ENCODE results near the gene MCM9.

The MCM9 gene

DNA sequence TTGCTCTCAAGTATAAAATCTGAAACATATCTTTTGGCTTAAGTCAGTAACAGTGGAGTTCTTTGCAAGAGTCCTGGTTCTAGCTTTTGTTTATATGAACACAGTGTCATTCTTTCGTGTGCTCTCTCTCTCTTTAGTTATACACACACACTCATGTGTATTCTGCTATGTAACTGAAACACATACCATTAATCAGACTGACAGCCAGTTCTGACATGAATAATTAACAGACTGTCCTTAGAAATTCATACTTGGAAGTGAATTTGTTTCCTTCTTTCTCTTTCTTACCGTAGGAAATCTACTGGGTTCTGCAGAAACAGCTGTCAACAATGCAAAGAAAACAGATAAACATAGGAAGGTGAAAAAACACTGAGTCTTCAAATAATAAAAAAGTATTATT, 2.5 kb downstream of the MCM9 start:
- no peak for DNase-seq (ENCODE audit: low read depth in 2 of 2)

DNA sequence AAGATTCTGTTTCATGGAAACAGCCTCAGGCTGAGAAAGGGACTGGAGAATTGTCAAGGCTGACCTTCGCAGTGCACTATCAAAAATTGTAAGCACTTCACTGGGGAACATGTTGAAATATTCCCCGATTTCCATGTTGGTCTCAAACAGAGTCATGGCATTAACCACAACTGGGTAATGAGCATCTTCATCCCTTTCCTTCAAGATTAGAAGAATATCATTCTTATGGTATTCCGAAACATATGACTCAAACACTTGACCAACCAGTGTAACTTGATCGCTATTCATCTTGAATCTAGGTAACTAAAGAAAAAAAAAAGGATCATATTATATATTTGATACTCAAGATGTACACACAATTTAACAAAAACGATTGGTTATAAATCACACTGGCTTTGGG, 3.5 kb downstream of the MCM9 start:
- DNase-seq (ENCODE audit: low read depth in 2 of 2) = no peak

DNA sequence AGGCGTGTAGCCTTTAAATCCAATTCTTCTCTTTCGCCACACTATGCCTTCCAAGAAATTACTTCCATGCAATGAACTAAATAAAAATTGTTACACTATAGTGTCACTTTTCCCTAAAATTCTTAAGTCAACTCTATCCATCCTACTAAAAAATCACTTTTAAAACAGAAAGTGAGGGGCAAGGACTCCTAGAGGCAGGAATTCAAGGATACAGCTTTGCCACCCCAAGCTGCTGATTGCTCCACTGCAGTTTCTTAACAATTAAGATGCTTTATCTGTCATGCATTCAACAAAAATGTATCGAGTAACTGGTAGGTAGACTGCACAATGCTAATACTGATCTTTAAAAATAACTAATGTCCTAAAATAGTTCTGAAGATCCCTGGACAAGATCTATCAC, 4.3 kb downstream of the MCM9 start:
- no peak for DNase-seq (ENCODE audit: low read depth in 2 of 2)

DNA sequence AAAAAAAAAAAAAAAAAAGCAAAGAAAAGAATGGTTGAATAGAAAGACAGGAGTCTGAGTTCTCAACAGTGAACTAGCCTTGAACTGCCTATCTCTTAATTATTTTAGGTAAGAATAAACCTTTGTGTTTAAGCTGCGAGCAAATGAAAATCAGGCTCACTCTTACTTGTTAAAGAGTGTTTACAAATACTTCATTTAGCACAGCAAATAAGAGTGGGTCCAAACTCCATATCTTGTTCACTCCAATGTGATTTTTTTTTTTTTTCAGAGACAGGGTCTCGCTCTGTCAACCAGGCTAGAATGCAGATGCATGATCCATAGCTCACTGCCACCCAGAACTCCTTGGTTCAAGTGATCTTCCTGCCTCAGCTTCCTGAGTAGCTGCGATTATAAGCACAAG, 11.9 kb downstream of the MCM9 start:
- no peak for DNase-seq (ENCODE audit: low read depth in 2 of 2)

DNA sequence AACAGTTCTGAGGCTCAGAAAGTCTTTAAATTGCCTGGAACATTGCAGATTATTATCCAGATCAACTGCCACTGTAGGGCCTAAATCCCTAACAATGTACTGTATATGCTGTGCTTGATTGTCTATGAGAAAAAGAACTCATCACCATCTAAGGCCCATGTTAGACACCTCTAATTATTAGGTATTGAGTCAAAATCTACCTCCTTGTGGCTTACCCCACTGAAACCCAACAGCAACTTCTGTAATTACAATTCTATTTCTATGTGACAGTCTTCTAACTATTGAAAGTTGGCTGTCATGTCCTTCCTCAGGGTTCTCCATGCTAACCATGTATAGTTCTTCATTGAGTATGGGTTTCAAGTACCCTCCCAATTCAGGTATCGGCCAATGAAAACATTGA, 13.9 kb downstream of the MCM9 start:
- DNase-seq (ENCODE audit: low read depth in 2 of 2) = no peak

DNA sequence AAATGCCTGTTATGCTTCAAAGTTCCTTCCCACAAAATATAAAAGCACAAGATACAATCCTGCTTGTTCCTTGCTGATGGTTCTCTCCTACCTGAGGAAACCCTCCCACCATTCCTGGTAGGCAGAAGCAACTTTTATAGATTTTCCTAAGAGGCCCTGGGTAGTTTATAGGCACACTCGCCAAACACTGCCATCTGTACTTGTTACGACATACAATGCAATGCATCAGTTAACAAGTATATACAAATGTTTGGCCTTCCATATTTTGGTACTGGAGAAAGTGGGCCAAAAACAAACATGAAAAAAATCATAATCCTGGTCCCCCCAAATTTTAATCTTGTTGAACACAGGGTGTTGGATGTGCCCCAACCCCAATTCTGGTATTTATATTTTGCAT, 16.6 kb downstream of the MCM9 start:
- DNase-seq (ENCODE audit: low read depth in 2 of 2) = no peak

DNA sequence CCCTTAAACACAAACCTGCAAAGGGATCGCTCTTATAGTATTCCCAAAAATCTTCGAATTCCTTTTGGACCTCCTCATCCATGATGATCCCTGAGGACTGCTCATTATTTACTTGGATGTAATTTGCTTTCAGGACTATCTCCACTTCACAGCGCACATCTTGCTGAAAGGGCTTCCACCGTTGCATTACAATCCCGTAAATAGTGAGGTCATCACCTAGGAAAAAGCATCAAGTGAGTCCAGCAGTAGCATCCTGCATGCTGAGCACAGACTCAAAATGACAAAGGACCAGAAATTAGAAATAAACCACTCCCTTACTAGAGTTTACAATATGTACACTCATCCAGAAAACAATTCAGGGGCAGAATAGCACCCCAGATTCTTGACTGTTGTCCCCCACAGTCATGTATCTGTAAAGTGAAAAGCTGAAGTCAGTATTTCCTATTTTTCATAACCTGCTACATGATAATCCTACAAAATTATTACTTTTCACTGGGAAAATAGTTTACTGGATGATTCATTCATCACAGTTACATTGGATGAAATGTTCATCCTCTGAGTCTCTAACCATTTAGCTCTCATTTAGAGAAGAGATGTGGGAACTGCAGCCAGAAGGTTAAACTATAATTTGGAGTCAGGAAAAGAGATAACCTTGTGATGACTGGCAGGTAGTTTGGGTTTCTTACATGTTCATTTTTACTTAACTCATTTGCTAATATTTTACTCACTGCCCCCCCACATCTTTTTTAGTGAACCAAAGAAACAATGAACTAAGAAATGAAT, 17.2 kb downstream of the MCM9 start:
- DNase-seq (ENCODE audit: low read depth in 2 of 2) = no peak

DNA sequence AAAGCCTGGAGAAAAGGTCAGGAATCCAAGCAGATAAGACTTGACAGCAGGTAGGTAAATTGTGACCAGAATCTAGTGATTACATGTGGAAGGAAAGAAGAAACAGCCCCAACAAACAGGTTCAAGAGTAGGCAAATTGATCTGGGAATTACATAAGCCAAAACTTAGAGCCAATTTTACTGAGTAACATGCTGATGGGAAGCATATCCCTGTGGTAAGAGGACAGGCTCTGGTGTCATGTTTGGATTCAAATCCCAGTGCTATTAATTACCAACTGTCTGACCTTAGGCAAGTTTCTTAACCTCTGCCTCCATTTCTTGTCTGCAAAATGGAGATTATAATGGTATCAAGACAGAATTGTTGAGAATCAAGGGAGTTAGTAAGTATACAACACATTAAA, 20.4 kb downstream of the MCM9 start:
- DNase-seq (ENCODE audit: low read depth in 2 of 2) = no peak

DNA sequence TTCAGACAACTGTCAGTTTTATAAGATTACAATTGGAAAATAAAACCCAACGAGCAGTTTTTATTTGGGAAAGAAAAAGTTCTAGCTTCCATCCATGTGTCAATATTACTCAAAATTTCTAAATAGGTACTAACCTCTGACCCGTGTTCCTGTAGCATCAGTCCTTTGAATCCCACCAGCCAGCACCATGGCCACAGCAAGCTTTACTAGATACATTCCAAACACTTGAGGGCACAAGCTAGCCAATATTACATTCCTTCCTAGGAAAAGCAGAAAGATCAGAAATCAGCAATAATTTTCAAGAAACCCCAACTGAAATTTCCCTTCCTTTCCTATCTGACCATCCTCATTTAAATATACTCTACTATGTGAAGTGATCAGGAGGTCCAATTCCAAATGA, 21.8 kb downstream of the MCM9 start:
- no peak for DNase-seq (ENCODE audit: low read depth in 2 of 2)

DNA sequence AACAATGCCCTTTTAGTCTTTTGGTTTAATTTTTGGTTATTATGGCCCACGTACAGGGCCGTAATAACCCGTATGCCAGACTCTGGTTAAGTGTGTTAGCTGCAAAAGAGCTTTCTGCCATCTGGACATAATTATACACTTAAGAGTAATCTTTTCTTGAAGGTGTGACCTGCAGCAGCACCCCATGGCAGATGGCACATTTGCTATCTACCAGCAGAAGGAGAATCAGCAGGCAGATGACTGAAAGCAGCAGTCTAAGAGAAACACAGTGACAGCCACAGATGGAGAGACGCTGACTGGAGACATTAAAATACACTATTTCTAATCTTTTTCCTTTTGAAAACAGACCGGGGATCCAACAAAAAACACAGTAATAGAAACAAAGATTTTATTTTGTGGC, 22.3 kb downstream of the MCM9 start:
- no peak for DNase-seq (ENCODE audit: low read depth in 2 of 2)

DNA sequence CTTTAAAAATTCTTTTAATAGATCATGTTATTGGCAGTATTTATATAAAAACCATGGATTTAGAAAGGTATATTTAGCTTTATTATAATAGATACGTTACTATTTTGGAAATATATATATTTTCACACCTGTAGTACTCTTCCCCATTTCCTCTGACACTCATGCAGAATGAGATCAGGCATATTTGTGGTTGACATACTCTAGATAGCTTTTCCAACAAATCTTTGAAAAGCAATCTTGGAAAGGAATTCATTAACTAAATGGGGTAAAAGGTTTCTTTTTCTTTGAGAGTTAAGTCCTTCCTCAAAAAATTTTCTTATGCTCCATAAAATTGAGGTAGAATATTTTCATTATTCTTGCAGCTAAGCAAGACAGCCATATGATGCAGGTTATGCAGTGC, 26.5 kb downstream of the MCM9 start:
- no peak for DNase-seq (ENCODE audit: low read depth in 2 of 2)

DNA sequence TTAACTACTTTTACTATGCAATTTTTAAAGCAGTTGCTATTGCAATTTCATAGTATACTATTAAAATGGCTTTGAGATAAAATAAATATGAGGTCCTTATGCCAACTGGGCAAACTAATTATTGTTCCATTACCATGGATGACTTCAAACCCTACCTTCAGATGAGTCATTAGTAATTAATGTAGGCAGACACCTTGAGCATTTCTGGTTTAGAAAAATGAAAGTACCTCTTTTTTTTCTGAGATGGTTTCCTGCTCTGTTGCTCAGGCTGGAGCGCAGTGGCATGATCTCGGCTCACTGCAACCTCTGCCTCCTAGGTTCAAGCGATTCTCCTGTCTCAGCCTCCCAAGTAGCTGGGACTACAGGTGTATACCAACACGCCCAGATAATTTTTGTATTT, 29.1 kb downstream of the MCM9 start:
- no peak for DNase-seq (ENCODE audit: low read depth in 2 of 2)

DNA sequence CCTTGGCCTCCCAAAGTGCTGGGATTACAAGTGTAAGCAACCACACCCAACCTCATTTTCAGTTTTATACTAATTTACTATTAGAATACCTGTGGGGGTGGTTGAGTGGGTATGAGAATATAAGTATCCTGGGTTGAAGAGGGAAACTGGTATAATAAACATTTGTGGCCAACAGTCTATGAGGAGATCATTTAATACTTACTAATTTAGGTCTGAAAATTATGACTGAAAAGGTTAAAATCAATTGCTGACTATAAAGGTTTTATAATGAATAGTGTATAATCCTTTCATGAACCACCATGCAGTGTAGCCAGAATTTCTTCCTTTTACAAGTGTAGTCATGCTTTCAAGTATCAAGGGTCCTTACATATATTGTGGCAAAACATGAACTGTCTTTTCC, 29.9 kb downstream of the MCM9 start:
- no peak for DNase-seq (ENCODE audit: low read depth in 2 of 2)

DNA sequence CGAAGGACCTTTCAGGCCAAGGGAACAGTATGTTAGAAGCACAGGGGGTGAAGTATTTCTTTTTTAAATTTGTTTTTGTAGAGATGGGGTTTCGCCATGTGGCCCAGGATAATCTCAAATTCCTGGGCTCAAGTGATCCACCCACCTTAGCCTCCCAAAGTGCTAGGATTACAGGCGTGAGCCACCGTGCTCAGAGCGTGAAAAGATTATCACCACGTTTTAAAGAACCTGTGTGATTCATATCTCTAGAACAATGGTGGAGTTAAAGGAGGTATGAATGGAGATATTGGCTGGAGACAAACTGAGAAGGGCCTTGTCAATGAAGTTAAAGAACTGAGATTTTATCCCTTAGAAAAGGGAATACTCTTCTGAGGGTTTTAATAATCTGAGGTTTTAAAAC, 31.3 kb downstream of the MCM9 start:
- DNase-seq (ENCODE audit: low read depth in 2 of 2) = no peak

DNA sequence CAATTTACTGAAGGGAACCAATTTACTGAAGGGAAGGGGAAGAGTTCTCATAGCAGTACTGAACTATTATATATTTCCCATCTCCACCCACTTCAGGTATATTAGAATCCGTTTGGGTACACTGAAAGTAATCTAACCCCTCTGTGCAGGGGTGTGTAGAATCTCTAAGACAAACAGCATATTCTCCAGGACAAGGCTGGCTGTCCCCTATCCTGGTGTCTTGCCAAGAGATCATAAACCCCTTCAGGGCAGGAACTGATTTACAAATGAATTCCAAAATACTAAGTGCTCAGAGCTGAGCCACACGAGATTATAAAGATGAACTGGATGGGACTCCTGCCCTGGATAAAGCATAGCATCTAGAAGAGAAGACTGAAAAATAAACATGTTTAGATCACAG, 31.8 kb downstream of the MCM9 start:
- DNase-seq (ENCODE audit: low read depth in 2 of 2) = no peak

DNA sequence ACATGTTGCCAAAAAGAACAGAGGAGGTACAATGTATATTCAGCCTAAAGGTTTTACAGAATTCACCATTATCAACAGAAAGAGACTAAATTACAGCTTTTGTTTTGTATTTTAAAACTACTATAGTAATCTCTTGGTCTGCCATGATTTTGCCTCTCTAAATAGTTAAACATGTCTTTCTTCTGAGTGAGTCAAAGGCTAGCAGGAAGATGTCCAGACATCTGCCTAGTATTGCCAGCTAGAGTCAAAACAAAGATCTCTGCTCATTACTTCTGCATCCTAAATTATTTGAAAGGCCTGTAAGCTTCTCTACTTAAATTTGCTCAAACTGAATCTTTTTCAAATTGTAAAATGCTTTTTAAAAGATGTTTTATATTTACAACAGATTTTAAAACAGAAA, 32.2 kb downstream of the MCM9 start:
- DNase-seq (ENCODE audit: low read depth in 2 of 2) = no peak

DNA sequence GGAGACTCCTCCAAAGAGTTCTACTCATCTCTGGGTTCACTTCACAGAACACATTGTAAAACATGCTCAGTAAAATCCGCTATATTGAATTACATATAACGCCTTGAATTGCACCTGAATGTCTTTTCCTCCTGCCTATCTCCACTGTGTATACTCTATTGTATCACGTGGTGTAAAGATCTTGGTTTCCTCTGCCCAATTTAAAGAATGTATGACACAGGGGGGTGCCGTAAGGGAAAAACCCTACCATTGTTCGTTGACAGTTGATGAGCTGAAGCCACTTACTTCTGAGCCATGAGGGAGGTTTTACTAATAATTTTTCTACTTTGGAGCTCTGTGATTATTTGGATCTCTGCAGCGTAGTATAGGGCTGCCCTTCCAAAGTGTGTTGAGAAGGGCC, 35.0 kb downstream of the MCM9 start:
- no peak for DNase-seq (ENCODE audit: low read depth in 2 of 2)

DNA sequence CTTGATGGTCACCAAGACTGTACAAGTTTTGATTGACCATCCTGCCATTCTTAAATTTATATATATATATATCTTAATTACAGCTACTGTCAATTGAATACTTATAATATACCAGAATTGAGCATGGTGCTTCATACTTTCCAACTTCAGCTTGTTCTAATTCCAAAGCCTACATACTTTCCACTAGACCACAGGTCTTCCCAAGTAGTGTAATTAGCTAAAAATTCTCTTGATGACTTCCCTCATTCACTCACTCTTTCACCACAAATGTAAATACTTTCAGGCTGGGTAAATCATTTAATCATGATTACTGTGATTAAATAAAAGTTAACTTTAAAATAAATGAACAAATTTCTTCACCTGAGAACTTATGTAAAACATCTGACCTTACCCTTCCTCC, 37.6 kb downstream of the MCM9 start:
- no peak for DNase-seq (ENCODE audit: low read depth in 2 of 2)

DNA sequence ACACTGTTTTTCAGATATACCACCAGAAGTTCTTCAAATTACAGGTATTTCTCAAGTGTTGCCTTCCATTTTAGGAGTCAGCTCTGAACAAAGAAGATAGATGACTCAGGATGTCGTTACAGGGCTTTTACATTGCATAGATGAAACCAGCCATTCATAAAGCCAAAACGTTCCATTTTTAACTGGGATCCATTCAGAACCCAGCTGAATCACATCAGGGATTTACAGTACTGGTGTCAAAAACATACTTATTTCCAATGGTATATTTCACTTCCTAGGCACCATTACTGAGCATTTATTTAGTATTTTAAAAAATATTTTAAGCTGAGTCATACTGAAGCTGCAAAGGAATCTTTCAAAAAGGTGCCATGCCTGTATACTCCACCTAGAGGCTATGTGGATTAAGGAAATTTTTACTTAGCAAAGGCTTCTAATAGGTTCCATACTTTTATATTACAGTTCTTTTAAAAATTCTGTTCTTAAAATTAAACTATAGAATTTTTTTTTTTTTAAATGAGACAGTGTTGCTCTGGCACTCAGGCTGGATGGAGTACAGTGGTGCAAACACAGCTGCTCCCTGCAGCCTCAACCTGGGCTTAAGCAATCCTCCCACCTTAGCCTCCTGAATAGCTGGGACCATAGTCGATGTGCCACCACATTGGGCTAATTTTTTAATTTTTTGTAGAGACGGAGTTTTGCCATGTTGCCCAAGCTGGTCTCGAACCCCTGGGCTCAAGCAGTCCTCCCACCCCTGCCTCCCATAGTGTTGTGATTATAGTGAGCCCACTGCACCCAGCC, 38.4 kb downstream of the MCM9 start:
- no peak for DNase-seq (ENCODE audit: low read depth in 2 of 2)

DNA sequence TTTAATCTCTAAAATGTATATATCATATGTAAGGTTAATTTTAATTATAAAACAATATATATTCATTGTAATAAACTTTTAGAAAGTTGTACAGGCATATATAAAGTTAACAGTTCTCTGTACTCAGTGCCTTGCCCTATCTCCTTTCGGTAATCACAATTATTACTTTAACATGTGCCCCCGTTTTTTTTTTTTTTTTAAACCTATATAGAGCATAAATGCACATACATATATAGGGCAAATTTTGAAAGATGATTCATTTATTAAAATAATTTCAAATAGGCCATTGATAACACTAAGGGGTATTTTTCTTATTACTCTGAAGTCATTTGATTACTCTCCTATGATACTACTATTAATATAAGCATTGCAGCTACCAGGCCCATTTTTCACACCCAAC, 39.1 kb downstream of the MCM9 start:
- DNase-seq (ENCODE audit: low read depth in 2 of 2) = no peak

DNA sequence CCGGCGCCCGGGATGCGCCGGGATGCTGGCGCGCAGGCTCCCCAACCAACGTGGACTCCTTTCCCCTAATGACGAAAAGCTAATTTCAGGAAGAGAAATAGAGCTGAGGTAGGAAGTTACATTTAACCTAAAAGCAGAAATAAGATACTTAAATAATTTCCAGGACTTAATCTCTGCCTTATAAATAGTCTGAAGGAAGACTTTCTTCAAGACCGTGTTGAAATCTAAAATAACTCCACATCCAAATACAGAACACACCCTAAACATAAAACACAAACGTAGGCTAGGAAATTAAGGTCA, 39.7 kb downstream of the MCM9 start:
- no peak for DNase-seq (ENCODE audit: low read depth in 2 of 2)

DNA sequence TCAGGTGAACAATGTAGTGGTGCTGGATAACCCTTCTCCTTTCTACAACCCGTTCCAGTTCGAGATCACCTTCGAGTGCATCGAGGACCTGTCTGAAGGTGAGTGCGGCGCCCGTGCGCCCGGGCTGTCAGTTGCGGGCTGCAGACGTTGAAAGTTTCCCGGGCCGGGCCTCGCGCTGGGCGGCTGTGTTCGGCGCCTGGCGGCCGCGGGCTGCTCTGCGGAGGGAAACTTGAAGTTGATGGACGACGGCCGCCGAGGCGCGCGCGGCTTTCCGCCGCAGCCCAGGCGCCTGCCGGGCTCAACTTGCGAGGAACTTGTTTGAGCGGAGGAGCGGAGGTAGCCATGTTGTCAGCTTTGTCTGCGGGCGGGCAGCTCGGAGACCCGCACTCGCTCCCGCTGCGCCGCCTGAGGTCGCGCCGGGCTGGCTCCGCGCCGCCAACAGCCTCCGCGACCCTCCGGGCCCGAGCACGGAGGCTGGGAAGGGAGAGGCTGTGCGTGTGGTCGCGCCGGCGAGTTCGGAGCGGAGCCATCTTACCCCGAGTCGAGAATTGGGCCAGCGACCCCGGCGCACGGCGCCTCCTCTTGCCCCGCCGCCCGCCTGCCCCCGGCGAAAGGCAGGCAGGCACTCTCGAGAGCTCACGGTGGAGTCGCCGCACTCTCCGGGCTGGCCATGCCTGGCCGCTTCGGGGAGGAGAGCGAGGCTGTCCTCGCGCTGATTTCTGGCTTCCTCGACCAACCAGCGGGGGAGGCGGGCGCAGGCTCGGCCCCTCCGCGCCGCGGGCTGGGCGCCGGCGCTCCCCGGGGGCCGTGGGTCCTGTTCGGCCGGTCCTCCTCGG, 40.3 kb downstream of the MCM9 start:
- peak; percentile 41 to 42 for DNase-seq (ENCODE audit: low read depth in 2 of 2)
